Type B pancreatic cell (in vitro differentiated cells): ENCODE measurements around the gene ABHD12B. TPM values are rescaled to one million over a fixed set of nuclear protein-coding genes. Genes with fewer than 3 reads are reported as not detected.
A peak's percentile ranks its signal among the peaks of the same experiment; 100 is the strongest.

ENCODE experiments used
- DNase-seq: peaks from one replicate; pipeline ENCODE4 v3.0.0; 2021; ENCODE audit warnings: mixed read lengths; ENCODE audit not compliant: unreplicated experiment; ENCODE audit errors: extremely low spot score
- H3K27ac Mint-ChIP-seq: 2 replicates; pipeline ENCODE4 v1.8.0; 2021; ENCODE audit warnings: mild to moderate bottlenecking, mixed read lengths
- H3K27me3 Mint-ChIP-seq: 2 replicates; pipeline ENCODE4 v1.8.0; 2021; ENCODE audit warnings: mixed read lengths
- H3K36me3 Mint-ChIP-seq: 2 replicates; pipeline ENCODE4 v1.8.0; 2021; ENCODE audit warnings: mixed read lengths
- H3K4me1 Mint-ChIP-seq: one replicate; pipeline ENCODE4 v1.8.0; 2021; ENCODE audit warnings: mixed read lengths; ENCODE audit not compliant: unreplicated experiment
- H3K4me3 Mint-ChIP-seq: 2 replicates; pipeline ENCODE4 v1.8.0; 2021; ENCODE audit warnings: mild to moderate bottlenecking, mixed read lengths
- H3K9me3 Mint-ChIP-seq: 2 replicates; pipeline ENCODE4 v1.8.0; 2021; ENCODE audit warnings: mixed read lengths
- total RNA-seq: library from RNA; stranded (reverse); gene quantifications from 2 replicates; pipeline ENCODE4 v1.2.1, GENCODE V29; 2021; ENCODE audit warnings: low replicate concordance
- TF ChIP-seq, protein P1 (sequence below): fragments of 200-600 bp; sonication (generic); conservative IDR thresholded peaks from 2 replicates; pipeline ENCODE4 v1.5.0; 2021; ENCODE audit warnings: antibody characterized with exemption, mild to moderate bottlenecking

The ABHD12B gene
- total RNA-seq, 1 donor from 2014 or later, result 0.17 TPM

GRCh38 chr14:50864237-50864636 lies 7.6 kb upstream of the ABHD12B start:
- DNase-seq, result no peak
- TF ChIP-seq, protein P1, sequence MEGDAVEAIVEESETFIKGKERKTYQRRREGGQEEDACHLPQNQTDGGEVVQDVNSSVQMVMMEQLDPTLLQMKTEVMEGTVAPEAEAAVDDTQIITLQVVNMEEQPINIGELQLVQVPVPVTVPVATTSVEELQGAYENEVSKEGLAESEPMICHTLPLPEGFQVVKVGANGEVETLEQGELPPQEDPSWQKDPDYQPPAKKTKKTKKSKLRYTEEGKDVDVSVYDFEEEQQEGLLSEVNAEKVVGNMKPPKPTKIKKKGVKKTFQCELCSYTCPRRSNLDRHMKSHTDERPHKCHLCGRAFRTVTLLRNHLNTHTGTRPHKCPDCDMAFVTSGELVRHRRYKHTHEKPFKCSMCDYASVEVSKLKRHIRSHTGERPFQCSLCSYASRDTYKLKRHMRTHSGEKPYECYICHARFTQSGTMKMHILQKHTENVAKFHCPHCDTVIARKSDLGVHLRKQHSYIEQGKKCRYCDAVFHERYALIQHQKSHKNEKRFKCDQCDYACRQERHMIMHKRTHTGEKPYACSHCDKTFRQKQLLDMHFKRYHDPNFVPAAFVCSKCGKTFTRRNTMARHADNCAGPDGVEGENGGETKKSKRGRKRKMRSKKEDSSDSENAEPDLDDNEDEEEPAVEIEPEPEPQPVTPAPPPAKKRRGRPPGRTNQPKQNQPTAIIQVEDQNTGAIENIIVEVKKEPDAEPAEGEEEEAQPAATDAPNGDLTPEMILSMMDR, result no peak
- peaks cover 4% of the 10 kb centered on the region for H3K27me3 Mint-ChIP-seq
- no peaks in the 10 kb centered on the region for H3K9me3 Mint-ChIP-seq
- peaks cover 26% of the 10 kb centered on the region for H3K4me1 Mint-ChIP-seq
- no peaks in the 10 kb centered on the region for H3K36me3 Mint-ChIP-seq
- H3K4me3 Mint-ChIP-seq, result no peak overlapping the region
- no peak overlapping the region for H3K27ac Mint-ChIP-seq

GRCh38 chr14:50864946-50865345 lies 6.9 kb upstream of the ABHD12B start:
- TF ChIP-seq, protein P1, result no peak
- peaks cover 4% of the 10 kb centered on the region for H3K27me3 Mint-ChIP-seq
- H3K36me3 Mint-ChIP-seq, result no peaks in the 10 kb centered on the region

DNA sequence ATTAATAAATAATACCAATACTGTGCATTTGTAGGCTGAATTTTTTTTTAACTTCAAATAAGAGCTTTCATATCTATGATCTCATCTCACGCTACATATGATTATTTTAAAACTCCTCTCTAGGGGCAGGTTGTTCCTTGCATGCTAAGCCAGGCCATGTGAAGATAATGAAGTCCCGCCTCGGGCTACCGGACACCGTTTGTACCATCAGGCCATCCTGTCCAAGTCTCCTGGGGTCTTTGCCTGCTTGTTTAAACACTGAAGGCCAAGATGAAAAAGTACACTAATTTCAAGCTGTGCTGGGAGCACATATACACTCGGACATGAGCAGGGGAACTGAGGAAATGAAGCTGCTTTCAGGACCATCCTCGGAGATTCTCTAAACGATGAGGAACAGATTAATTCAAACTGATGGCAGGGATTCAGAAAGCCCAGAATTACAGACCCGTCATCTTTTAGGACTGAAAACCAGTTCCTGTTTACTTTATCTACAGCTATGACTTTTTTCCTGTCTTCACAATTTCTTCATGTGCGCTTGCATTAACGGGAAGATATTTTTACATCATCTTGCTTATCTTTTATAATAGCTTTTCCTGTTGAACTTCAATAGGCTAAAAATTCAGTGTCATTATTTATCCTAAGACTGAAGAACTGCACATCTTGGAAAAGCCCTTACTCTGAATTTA lies 6.3 kb upstream of the ABHD12B start:
- no peaks in the 10 kb centered on the region for H3K36me3 Mint-ChIP-seq
- no peak overlapping the region for H3K4me3 Mint-ChIP-seq
- H3K9me3 Mint-ChIP-seq, result peaks cover 4% of the 10 kb centered on the region
- no peak overlapping the region for H3K27ac Mint-ChIP-seq
- no peak for DNase-seq
- H3K27me3 Mint-ChIP-seq, result peaks cover 10% of the 10 kb centered on the region
- TF ChIP-seq, protein P1, result no peak
- peaks cover 18% of the 10 kb centered on the region for H3K4me1 Mint-ChIP-seq

More at GRCh38 chr14:50864946-50865345, 6.9 kb upstream of the ABHD12B start:
- DNase-seq, result no peak
- Mint-ChIP-seq H3K9me3 (no peaks in the 10 kb centered on the region), H3K4me3 (no peak overlapping the region), H3K4me1 (peaks cover 23% of the 10 kb centered on the region), H3K27ac (no peak overlapping the region)

- Mint-ChIP-seq H3K27me3 (peaks cover 54% of the 10 kb centered on the region), H3K9me3 (peaks cover 4% of the 10 kb centered on the region), H3K36me3 (peaks cover 8% of the 10 kb centered on the region), H3K4me3 (peak overlapping the region; percentile 73), H3K4me1 (peaks cover 15% of the 10 kb centered on the region), H3K27ac (no peak overlapping the region)
- DNase-seq, result no peak
- TF ChIP-seq, protein P1, result no peak
Observed at GRCh38 chr14:50871228-50871627, 625 bp upstream of the ABHD12B start.

- TF ChIP-seq, protein P1, result no peak
- Mint-ChIP-seq H3K27ac (no peak overlapping the region), H3K9me3 (peaks cover 4% of the 10 kb centered on the region), H3K36me3 (peaks cover 8% of the 10 kb centered on the region), H3K27me3 (peaks cover 57% of the 10 kb centered on the region), H3K4me1 (peaks cover 15% of the 10 kb centered on the region), H3K4me3 (peak overlapping the region; percentile 1)
- no peak for DNase-seq
Observed at GRCh38 chr14:50874757-50875156, 2.9 kb downstream of the ABHD12B start.
